Suprapubic skin (tissue), 3 donors: ENCODE results near the gene MYH6.

Experiments
- CTCF ChIP-seq, 2 donors: fragments of 200-600 bp in 1 of 2; fragments of 450-650 bp in 1 of 2; sonication (generic) in 1 of 2; IDR thresholded peaks; one replicate each; pipeline ENCODE4 v1.5.1; 2016 to 2019; ENCODE audit warnings: antibody characterized with exemption in 2 of 2, mild to moderate bottlenecking in 1 of 2, moderate library complexity in 1 of 2
- EP300 ChIP-seq: sonication (generic); formaldehyde crosslinking; IDR thresholded peaks from one replicate; pipeline ENCODE4 v1.6.1; 2017; ENCODE audit warnings: antibody characterized with exemption
- POLR2A ChIP-seq, 2 donors: fragments of 450-650 bp; IDR thresholded peaks; one replicate each; pipeline ENCODE4 v1.6.1; 2017; ENCODE audit warnings: antibody characterized with exemption in 2 of 2, mild to moderate bottlenecking in 2 of 2, moderate library complexity in 2 of 2

- TF ChIP-seq CTCF (IDR thresholded peaks at IDR 0.05) (no peak), POLR2A (IDR thresholded peaks at IDR 0.05) (no peak), EP300 (no peak)
Measured at GRCh38 chr14:23409966-23410635, 2.0 kb upstream of the MYH6 start.
